ENCODE data around the gene GPRASP2. TPM values are rescaled to one million over a fixed set of nuclear protein-coding genes. Genes with fewer than 3 reads are reported as not detected.
A peak's percentile ranks its signal among the peaks of the same experiment; 100 is the strongest.

Gene GPRASP2
- total RNA-seq, 1 donor from 2014 or later = 10.7 TPM

DNA sequence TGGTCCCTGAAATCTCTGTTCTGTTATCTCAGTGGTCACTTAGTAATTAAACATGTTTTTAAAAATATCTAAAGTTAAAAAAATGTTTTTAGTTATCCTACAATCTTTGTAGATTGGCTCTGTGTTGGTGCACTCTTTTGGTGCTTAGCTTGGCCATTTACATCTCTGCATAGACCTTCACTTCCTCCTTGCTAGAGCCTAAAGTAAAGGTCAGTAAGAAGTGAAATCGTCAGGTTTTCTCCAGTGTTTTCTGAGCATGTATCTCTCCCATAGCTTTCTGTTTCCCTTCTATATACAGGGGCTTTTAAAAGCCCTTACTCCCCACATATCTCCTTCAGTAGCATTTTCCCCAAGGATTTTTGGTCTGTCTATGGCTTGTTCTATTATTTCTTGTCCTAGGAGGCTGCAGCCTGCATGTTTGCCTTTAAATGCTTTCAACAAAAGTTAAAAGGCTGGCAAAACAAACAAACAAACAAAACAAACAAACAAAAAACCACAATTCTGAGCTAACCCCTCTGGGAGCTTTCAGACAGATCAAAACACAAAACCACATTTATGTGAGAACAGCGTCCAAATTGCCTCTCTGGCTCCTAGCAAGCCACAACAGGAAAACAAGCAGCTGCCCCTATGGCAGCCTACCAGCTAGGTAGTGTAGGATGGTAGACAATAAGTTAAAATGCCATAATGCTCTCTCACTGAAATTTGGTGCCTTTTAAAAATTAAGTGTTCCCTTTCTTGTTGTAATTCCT is 27.3 kb upstream of the GPRASP2 start:
- DNase-seq (ENCODE audit: low spot score) = no peak
- H3K27me3 Mint-ChIP-seq (ENCODE audit: low read depth) = no peaks in the 10 kb centered on the region
- H3K27ac Mint-ChIP-seq (ENCODE audit: unreplicated experiment) = no peak overlapping the region
- peaks cover 13% of the 10 kb centered on the region for H3K36me3 Mint-ChIP-seq (ENCODE audit: low read depth)
- TF ChIP-seq, protein P1, sequence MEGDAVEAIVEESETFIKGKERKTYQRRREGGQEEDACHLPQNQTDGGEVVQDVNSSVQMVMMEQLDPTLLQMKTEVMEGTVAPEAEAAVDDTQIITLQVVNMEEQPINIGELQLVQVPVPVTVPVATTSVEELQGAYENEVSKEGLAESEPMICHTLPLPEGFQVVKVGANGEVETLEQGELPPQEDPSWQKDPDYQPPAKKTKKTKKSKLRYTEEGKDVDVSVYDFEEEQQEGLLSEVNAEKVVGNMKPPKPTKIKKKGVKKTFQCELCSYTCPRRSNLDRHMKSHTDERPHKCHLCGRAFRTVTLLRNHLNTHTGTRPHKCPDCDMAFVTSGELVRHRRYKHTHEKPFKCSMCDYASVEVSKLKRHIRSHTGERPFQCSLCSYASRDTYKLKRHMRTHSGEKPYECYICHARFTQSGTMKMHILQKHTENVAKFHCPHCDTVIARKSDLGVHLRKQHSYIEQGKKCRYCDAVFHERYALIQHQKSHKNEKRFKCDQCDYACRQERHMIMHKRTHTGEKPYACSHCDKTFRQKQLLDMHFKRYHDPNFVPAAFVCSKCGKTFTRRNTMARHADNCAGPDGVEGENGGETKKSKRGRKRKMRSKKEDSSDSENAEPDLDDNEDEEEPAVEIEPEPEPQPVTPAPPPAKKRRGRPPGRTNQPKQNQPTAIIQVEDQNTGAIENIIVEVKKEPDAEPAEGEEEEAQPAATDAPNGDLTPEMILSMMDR (IDR thresholded peaks at IDR 0.05) = no peak
- H3K4me1 Mint-ChIP-seq (ENCODE audit: low read depth) = no peaks in the 10 kb centered on the region
- no peak overlapping the region for H3K4me3 Mint-ChIP-seq (ENCODE audit: unreplicated experiment)
- H3K9me3 Mint-ChIP-seq (ENCODE audit: low read depth) = peaks cover 55% of the 10 kb centered on the region

GRCh38 chrX:102694749-102695148 is 17.5 kb upstream of the GPRASP2 start:
- Mint-ChIP-seq H3K27ac (ENCODE audit: unreplicated experiment) (no peak overlapping the region), H3K9me3 (ENCODE audit: low read depth) (peaks cover 23% of the 10 kb centered on the region), H3K36me3 (ENCODE audit: low read depth) (peaks cover 2% of the 10 kb centered on the region), H3K4me1 (ENCODE audit: low read depth) (peaks cover 8% of the 10 kb centered on the region), H3K27me3 (ENCODE audit: low read depth) (no peaks in the 10 kb centered on the region), H3K4me3 (ENCODE audit: unreplicated experiment) (no peak overlapping the region)
- TF ChIP-seq, protein P1 (IDR thresholded peaks at IDR 0.05) = no peak
- no peak for DNase-seq (ENCODE audit: low spot score)

- Mint-ChIP-seq H3K36me3 (ENCODE audit: low read depth) (peaks cover 2% of the 10 kb centered on the region), H3K4me3 (ENCODE audit: unreplicated experiment) (no peak overlapping the region), H3K27me3 (ENCODE audit: low read depth) (no peaks in the 10 kb centered on the region), H3K27ac (ENCODE audit: unreplicated experiment) (no peak overlapping the region), H3K9me3 (ENCODE audit: low read depth) (peaks cover 17% of the 10 kb centered on the region), H3K4me1 (ENCODE audit: low read depth) (peaks cover 8% of the 10 kb centered on the region)
- DNase-seq (ENCODE audit: low spot score) = no peak
- TF ChIP-seq, protein P1 (IDR thresholded peaks at IDR 0.05) = no peak
These were observed 15.9 kb upstream of the GPRASP2 start for GRCh38 chrX:102696306-102696705.

DNA sequence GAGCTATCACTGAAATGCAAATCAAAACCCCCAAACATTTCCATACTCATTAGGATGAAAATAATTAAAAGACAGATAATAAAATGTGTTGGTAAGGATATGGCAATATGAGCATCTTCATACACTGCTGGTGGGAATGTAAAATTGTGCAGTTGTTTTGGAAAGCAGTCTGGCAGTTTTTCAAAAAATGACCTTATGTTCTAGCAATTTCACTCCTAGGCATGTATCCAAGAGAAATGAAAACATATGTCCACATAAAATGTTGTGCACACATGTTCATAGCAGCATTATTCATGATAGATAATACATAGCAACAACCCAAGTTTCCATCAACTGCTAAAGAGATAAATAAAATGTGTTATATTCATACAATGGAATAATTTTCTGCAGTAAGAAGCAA is 14.8 kb upstream of the GPRASP2 start:
- TF ChIP-seq, protein P1 (IDR thresholded peaks at IDR 0.05) = peak; percentile 32
- H3K4me1 Mint-ChIP-seq (ENCODE audit: low read depth) = peaks cover 8% of the 10 kb centered on the region
- H3K4me3 Mint-ChIP-seq (ENCODE audit: unreplicated experiment) = no peak overlapping the region
- DNase-seq (ENCODE audit: low spot score) = no peak
- H3K9me3 Mint-ChIP-seq (ENCODE audit: low read depth) = peaks cover 20% of the 10 kb centered on the region
- peaks cover 2% of the 10 kb centered on the region for H3K36me3 Mint-ChIP-seq (ENCODE audit: low read depth)
- no peak overlapping the region for H3K27ac Mint-ChIP-seq (ENCODE audit: unreplicated experiment)
- no peaks in the 10 kb centered on the region for H3K27me3 Mint-ChIP-seq (ENCODE audit: low read depth)

- DNase-seq (ENCODE audit: low spot score) = no peak
- peaks cover 10% of the 10 kb centered on the region for H3K9me3 Mint-ChIP-seq (ENCODE audit: low read depth)
- no peaks in the 10 kb centered on the region for H3K36me3 Mint-ChIP-seq (ENCODE audit: low read depth)
- H3K27me3 Mint-ChIP-seq (ENCODE audit: low read depth) = no peaks in the 10 kb centered on the region
- no peak overlapping the region for H3K27ac Mint-ChIP-seq (ENCODE audit: unreplicated experiment)
- no peak overlapping the region for H3K4me3 Mint-ChIP-seq (ENCODE audit: unreplicated experiment)
- H3K4me1 Mint-ChIP-seq (ENCODE audit: low read depth) = peaks cover 4% of the 10 kb centered on the region
- TF ChIP-seq, protein P1 (IDR thresholded peaks at IDR 0.05) = no peak
These were observed 3.3 kb upstream of the GPRASP2 start for GRCh38 chrX:102708900-102709299.

Data from chondrocyte (in vitro differentiated cells).